Ovary (tissue), 9 donors: Measurements from ENCODE around the gene KDM2B. TPM values are rescaled to one million over a fixed set of nuclear protein-coding genes. Genes with fewer than 3 reads are reported as not detected.

Experiments
- DNase-seq, 5 donors: peaks; one replicate each; pipeline ENCODE4 v3.0.0-alpha.2; 2019 to 2020
- H3K27ac ChIP-seq, 2 donors: fragments of 200-600 bp; one replicate each; pipeline versions ENCODE4 v1.5.1 to v1.8.0; 2019 to 2022
- H3K27me3 ChIP-seq: fragments of 200-600 bp; one replicate; pipeline ENCODE4 v1.8.0; 2022
- H3K36me3 ChIP-seq: fragments of 200-600 bp; sonication (generic); one replicate; pipeline ENCODE4 v1.5.1; 2019
- H3K4me1 ChIP-seq: one replicate; pipeline ENCODE4 v1.8.1; 2013; ENCODE audit warnings: mild to moderate bottlenecking, moderate library complexity; ENCODE audit not compliant: insufficient read depth
- H3K4me3 ChIP-seq: fragments of 200-600 bp; sonication (generic); one replicate; pipeline ENCODE4 v1.5.1; 2017
- H3K9me3 ChIP-seq, 2 donors: fragments of 200-600 bp in 1 of 2; sonication (generic) in 1 of 2; one replicate each; pipeline versions ENCODE4 v1.5.1 to v1.8.1; 2013 to 2019; ENCODE audit warnings: mild to moderate bottlenecking in 1 of 2, moderate library complexity in 1 of 2
- EP300 ChIP-seq: sonication (generic); formaldehyde crosslinking; IDR thresholded peaks from one replicate; pipeline ENCODE4 v1.6.1; 2017; ENCODE audit warnings: antibody characterized with exemption
- POLR2A ChIP-seq: fragments of 450-650 bp; IDR thresholded peaks from one replicate; pipeline ENCODE4 v1.6.1; 2017; ENCODE audit warnings: antibody characterized with exemption, mild to moderate bottlenecking, moderate library complexity
- WGBS, 3 donors: extraction: QIAGEN DNeasy Blood & Tissue Kit in 1 of 3; methylation state at CpG; one replicate each; pipeline versions ENCODE4 v1.1.5 to v1.1.7; 2013 to 2017; 5-methylcytosine and 5-hydroxymethylcytosine counted together
- intact Hi-C, 4 donors: fragments of 100-400 bp; cut with DNase I; formaldehyde crosslinking; loops; one replicate each; pipeline versions ENCODE4 v1.11.0 to v1.15.1; 2022 to 2023
- polyA plus RNA-seq, 2 donors: library from polyadenylated mRNA; stranded (reverse); fragments of 200-250 nt in 1 of 2; fragments of 350-450 nt in 1 of 2; fragmentation: Illumina TruSeq in 1 of 2; extraction: RNeasy Lipid Tissue Mini Kit (QIAGEN cat#74804) in 1 of 2; gene quantifications; one replicate each; pipeline ENCODE4 v1.2.3, GENCODE V29; 2013 to 2014
- total RNA-seq, 7 donors: library from RNA; depleted of rRNA in 2 of 7; stranded (reverse); fragments of >200 nt in 2 of 7; fragmentation: NEBNext Ultra II Directional in 3 of 7; extraction: Animal tissue kit (Norgen Biotek cat#: 25700) in 3 of 7; gene quantifications; one replicate each; pipeline versions ENCODE4 v1.1.0 to v1.2.4, GENCODE V29; 2016 to 2023
- TF ChIP-seq, protein P1 (sequence below), 3 donors: fragments of 450-650 bp in 2 of 3; fragments of 200-600 bp in 1 of 3; IDR thresholded peaks; one replicate each; pipeline versions ENCODE4 v1.5.1 to v1.8.0; 2016 to 2022; ENCODE audit warnings: antibody characterized with exemption in 3 of 3, mild to moderate bottlenecking in 1 of 3
- donor health status: DM: no; HTN: no; CAD: no; lungs with moderate emphysema.
- donor health status: DM: no; HTN: no; CAD: no.
- donor health status: Bipolar disorder and iron deficiency.
- donor health status: DM: yes; HTN: yes; CAD: no.
- donor health status: DM: no; HTN: no; CAD: no.
- donor health status: DM: yes; HTN: yes; CAD: no.

KDM2B gene
- total and polyA plus RNA-seq, 9 donors, result 13.2 to 33.6 (median 23.4) TPM

DNA sequence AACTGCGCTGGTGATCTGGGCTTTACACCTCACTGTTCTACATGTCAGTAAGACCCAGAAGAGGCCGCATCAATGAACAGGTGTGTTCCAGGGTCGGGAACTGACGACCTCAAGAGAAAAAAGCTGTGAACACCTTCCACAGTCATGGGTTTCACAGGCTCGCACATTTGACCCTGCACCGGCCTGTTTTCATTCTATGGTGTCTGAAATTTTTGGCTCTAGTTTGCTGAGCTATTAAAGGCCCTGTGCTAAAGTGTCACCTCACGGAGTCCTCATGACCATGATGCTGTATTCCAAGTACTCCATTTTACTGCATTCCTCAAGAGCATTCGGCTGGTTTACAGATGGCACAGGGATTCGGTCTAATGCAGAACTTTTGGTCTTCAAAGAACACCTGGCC, 78.9 kb downstream of the KDM2B start:
- 94 to 95% (median 95%) methylated on average over 9 of the region's 9 CpGs for WGBS, 3 donors
- Histone ChIP-seq H3K4me3 (no peak overlapping the region), H3K36me3 (no peaks in the 10 kb centered on the region), H3K9me3 (no peaks in the 10 kb centered on the region), H3K4me1 (no peaks in the 10 kb centered on the region), H3K27ac (no peak overlapping the region), H3K27me3 (no peaks in the 10 kb centered on the region)
- intact Hi-C loops, result loop anchor here in 3 of 4 donors (5.0 to 10.0 kb wide), 2 partner anchors 173 to 175 kb away; no protein-coding TSS in a partner anchor
- TF ChIP-seq, protein P1, sequence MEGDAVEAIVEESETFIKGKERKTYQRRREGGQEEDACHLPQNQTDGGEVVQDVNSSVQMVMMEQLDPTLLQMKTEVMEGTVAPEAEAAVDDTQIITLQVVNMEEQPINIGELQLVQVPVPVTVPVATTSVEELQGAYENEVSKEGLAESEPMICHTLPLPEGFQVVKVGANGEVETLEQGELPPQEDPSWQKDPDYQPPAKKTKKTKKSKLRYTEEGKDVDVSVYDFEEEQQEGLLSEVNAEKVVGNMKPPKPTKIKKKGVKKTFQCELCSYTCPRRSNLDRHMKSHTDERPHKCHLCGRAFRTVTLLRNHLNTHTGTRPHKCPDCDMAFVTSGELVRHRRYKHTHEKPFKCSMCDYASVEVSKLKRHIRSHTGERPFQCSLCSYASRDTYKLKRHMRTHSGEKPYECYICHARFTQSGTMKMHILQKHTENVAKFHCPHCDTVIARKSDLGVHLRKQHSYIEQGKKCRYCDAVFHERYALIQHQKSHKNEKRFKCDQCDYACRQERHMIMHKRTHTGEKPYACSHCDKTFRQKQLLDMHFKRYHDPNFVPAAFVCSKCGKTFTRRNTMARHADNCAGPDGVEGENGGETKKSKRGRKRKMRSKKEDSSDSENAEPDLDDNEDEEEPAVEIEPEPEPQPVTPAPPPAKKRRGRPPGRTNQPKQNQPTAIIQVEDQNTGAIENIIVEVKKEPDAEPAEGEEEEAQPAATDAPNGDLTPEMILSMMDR (IDR thresholded peaks at IDR 0.05), result no peak
- TF ChIP-seq POLR2A, result no peak
- TF ChIP-seq EP300, result no peak
- DNase-seq, result no peak

DNA sequence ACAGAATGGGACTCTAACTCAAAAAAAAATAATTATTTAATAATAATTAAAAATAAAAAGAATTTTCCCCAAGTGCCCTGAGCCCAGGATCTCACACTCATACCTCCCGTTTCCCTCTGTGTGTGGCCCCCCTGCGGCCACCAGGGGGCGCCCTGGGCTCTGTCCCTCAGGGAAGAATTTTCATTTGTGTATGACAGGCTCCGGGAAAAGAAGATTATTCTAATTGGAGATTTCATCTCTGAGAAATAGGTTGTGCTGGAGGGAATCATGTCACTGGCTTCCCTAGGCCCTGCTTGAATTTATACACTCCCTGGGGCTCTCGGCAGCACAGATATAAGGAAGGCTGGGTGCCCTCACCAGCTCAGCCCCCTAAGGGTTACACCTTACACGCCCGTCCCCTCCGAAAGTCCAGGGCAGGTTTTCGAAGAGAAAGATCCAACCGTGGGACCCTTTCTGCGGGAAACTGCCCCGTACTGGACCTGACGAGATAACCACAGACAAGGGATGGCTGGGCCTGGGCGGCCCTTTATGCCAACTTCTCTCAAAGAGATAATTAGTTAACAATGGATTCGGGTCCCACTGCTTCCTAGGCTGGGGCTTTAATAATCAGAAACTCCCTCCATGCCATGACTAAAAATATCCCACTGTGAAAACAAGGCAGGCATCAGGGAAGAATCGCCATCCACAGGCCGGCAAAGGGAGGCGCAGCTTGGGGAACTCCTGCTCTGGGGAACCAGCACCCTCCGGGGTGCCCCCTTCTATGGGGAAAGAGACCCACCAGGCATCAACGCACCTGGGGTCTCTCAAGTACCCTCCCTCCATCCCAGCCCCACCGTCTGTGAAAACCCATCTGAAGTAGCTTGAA, 80.7 kb downstream of the KDM2B start:
- intact Hi-C loops, result loop anchor here (1.0 to 10.0 kb wide), 5 partner anchors 124 to 182 kb away; partner anchors contain the start of gene ORAI1 (in 1 of the 4)
- H3K36me3 ChIP-seq, result no peaks in the 10 kb centered on the region
- no peaks in the 10 kb centered on the region for H3K27me3 ChIP-seq
- WGBS, 3 donors, result 9 to 19% (median 12%) methylated on average over 21 of the region's 21 CpGs
- H3K4me1 ChIP-seq, result no peaks in the 10 kb centered on the region
- TF ChIP-seq POLR2A (no peak), EP300 (no peak)
- TF ChIP-seq, protein P1 (IDR thresholded peaks at IDR 0.05), result peak; percentile 70 to 95 (median 79)
- no peak overlapping the region for H3K4me3 ChIP-seq
- DNase-seq, result peak; percentile 71 to 91 (median 85)
- H3K9me3 ChIP-seq, result no peaks in the 10 kb centered on the region
- peak overlapping the region in 1 of 2 donors; percentile 47 for H3K27ac ChIP-seq

DNA sequence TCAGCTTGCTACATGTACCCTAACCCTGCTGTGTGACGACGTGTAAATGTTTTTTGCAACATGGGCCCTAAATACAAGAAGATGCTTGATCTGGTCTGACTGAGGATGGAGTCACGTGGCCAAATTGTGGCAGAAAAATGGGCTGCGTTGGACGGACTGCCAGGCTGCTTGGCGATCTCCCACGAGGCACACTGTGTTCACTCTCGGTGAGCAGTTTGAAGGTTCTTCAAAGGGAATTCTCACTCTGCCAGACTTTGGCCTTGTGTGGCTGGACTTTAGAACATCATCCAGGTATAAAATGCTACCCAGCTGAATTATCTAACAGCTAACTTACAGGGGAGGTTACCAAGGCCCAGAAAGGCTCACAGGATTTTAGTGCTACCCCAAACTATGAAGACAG, 85.1 kb downstream of the KDM2B start:
- DNase-seq, result no peak
- Histone ChIP-seq H3K36me3 (no peaks in the 10 kb centered on the region), H3K9me3 (no peaks in the 10 kb centered on the region), H3K4me3 (no peak overlapping the region), H3K27me3 (no peaks in the 10 kb centered on the region), H3K27ac (no peak overlapping the region), H3K4me1 (no peaks in the 10 kb centered on the region)
- TF ChIP-seq, protein P1 (IDR thresholded peaks at IDR 0.05), result no peak
- no peak for TF ChIP-seq POLR2A
- no peak for TF ChIP-seq EP300
- intact Hi-C loops, result loop anchor here in 2 of 4 donors (5.0 kb wide), 2 partner anchors 132 to 187 kb away; partner anchors contain the start of gene ORAI1 (in 1 of the 2)
- 87 to 89% (median 88%) methylated on average over 8 of the region's 8 CpGs for WGBS, 3 donors

DNA sequence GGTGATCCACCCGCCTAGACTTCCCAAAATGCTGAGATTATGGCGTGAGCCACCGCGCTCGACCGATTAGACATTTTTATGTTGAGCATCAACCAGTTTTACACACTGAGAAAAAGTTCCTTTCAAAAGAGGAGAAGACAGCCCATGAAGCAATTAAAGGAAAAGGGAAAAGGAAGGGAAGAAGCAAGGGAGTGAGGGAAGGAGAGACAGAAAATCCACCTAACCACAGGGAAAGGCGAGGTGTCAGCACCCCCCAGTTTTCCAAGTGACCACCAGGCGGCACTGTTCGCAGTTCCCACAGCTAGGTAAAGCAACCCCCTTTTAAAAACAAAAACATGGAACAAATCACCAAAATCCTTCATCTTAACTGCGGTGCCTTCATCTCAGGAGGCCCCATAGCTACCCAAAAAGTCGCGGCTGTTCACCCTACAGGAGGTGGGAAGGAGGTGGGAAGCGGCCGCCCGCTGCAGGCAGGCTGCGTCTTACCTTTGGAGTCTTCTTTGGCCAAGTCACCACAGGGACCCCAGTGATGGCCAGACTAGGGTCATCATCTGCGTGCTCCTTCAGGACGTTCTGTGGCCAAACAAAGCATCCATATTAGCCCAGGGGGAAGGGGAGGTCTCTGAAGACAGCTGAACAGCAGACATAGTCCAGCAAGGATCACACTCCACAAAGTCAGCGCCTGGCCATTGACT, 86.6 kb downstream of the KDM2B start:
- WGBS, 3 donors, result 75 to 76% (median 76%) methylated on average over 19 of the region's 19 CpGs
- no peaks in the 10 kb centered on the region for H3K9me3 ChIP-seq
- H3K36me3 ChIP-seq, result no peaks in the 10 kb centered on the region
- no peaks in the 10 kb centered on the region for H3K4me1 ChIP-seq
- no peak overlapping the region for H3K4me3 ChIP-seq
- H3K27me3 ChIP-seq, result no peaks in the 10 kb centered on the region
- TF ChIP-seq EP300, result no peak
- TF ChIP-seq, protein P1 (IDR thresholded peaks at IDR 0.05), result peak; percentile 42 to 45 (median 44)
- no peak for TF ChIP-seq POLR2A
- no peak overlapping the region for H3K27ac ChIP-seq
- intact Hi-C loops, result no loop called here
- DNase-seq, result peak; percentile 25 to 69 (median 60)
